Natural killer cell (primary cell): ENCODE data around the gene PRICKLE2. TPM values are rescaled to one million over a fixed set of nuclear protein-coding genes. Genes with fewer than 3 reads are reported as not detected.

Experiments used
- ATAC-seq, 3 donors: fragments of 150-1000 bp in 2 of 3; fragments of 200-7000 bp in 1 of 3; cut with Tn5 transposase; 1 replicate in 1 of 3; 2 replicates in 2 of 3; pipeline ENCODE4 v1.10.0; 2021; ENCODE audit warnings: mild to moderate bottlenecking in 2 of 3, moderate library complexity in 2 of 3
- DNase-seq, 2 donors: peaks; one replicate each; pipeline versions ENCODE4 v3.0.0 to v3.0.0-alpha.2; 2013 to 2021; ENCODE audit warnings: mixed read lengths in 1 of 2
- H3K27ac ChIP-seq: one replicate; pipeline ENCODE4 v1.5.1; 2013; ENCODE audit warnings: mild to moderate bottlenecking, low read length
- H3K27me3 ChIP-seq: one replicate; pipeline ENCODE4 v1.6.1; 2013; ENCODE audit warnings: low read length; ENCODE audit not compliant: control insufficient read depth, insufficient read depth
- H3K36me3 ChIP-seq: one replicate; pipeline ENCODE4 v1.6.1; 2013; ENCODE audit warnings: low read length; ENCODE audit not compliant: control insufficient read depth, insufficient read depth
- H3K4me1 ChIP-seq: one replicate; pipeline ENCODE4 v1.6.1; 2013; ENCODE audit warnings: low read length; ENCODE audit not compliant: control insufficient read depth, insufficient read depth
- H3K4me3 ChIP-seq: one replicate; pipeline ENCODE4 v1.5.1; 2013; ENCODE audit warnings: low read length
- H3K9me3 ChIP-seq: one replicate; pipeline ENCODE4 v1.6.1; 2013; ENCODE audit warnings: low read length; ENCODE audit not compliant: control insufficient read depth, insufficient read depth
- H3K27ac Mint-ChIP-seq, 2 donors: one replicate each; pipeline ENCODE4 v1.8.0; 2022; ENCODE audit warnings: mild to moderate bottlenecking in 2 of 2, mixed read lengths in 2 of 2, moderate library complexity in 1 of 2
- H3K27me3 Mint-ChIP-seq, 2 donors: one replicate each; pipeline ENCODE4 v1.8.0; 2022; ENCODE audit warnings: low read depth in 2 of 2, mixed read lengths in 2 of 2
- H3K36me3 Mint-ChIP-seq: one replicate; pipeline ENCODE4 v1.8.0; 2022; ENCODE audit warnings: mixed read lengths
- H3K4me1 Mint-ChIP-seq, 2 donors: one replicate each; pipeline ENCODE4 v1.8.0; 2022; ENCODE audit warnings: mixed read lengths in 2 of 2
- H3K4me3 Mint-ChIP-seq: one replicate; pipeline ENCODE4 v1.8.0; 2022; ENCODE audit warnings: mild to moderate bottlenecking, moderate library complexity, mixed read lengths
- H3K9me3 Mint-ChIP-seq, 2 donors: one replicate each; pipeline ENCODE4 v1.8.0; 2022; ENCODE audit warnings: mixed read lengths in 2 of 2
- CTCF ChIP-seq: fragments of 200-600 bp; IDR thresholded peaks from one replicate; pipeline ENCODE4 v1.8.0; 2022; ENCODE audit warnings: antibody characterized with exemption
- WGBS: methylation state at CpG from one replicate; pipeline ENCODE4 v1.1.7; 2013; ENCODE audit warnings: missing lambda C conversion rate; ENCODE audit not compliant: insufficient coverage; 5-methylcytosine and 5-hydroxymethylcytosine counted together
- intact Hi-C: fragments of 100-400 bp; cut with micrococcal nuclease; formaldehyde crosslinking; loops from one replicate; pipeline ENCODE4 v1.14.2; 2022
- total RNA-seq, 4 donors: library from RNA; stranded (reverse); fragments of 120-200 nt in 1 of 4; gene quantifications; one replicate each; pipeline versions ENCODE4 v1.2.3 to v1.2.4, GENCODE V29; 2013 to 2022

Gene PRICKLE2
- total RNA-seq, 3 donors from 2014 or later (not counting 1 experiment from before 2014, with no cell fraction given), result 0.07 to 3.3 (median 1.8) TPM

DNA sequence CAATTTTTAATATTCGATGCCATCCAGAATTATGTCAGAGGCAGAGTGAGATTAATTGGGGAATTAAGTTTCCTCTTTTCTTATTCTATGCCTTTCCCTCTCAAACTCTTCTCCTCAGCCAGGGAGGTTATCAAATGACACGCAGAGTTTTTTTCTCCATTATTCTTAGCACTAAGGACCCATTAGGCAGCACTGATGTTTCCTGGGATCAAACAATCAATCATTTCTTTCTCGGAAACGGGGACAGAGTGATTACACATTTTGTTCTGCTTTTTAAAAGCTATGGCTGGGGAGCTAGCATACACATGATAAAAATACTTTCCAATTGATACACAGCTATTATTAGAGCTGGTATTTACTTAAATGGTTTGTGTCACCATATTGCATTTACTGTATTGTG, 166.7 kb downstream of the PRICKLE2 start:
- H3K27ac ChIP-seq, result no peak overlapping the region
- no peak for TF ChIP-seq CTCF
- Mint-ChIP-seq H3K27ac (no peak overlapping the region), H3K4me3 (no peak overlapping the region), H3K27me3 (peaks cover 19 to 49% of the 10 kb centered on the region in 2 donors), H3K36me3 (no peaks in the 10 kb centered on the region), H3K4me1 (no peaks in the 10 kb centered on the region), H3K9me3 (no peaks in the 10 kb centered on the region)
- WGBS, result 6% methylated on average over 3 of the region's 4 CpGs
- H3K9me3 ChIP-seq, result no peaks in the 10 kb centered on the region
- no peaks in the 10 kb centered on the region for H3K36me3 ChIP-seq
- ATAC-seq, result no peak
- no peak overlapping the region for H3K4me3 ChIP-seq
- intact Hi-C loops, result no loop called here
- peaks cover 5% of the 10 kb centered on the region for H3K27me3 ChIP-seq
- H3K4me1 ChIP-seq, result no peaks in the 10 kb centered on the region
- no peak for DNase-seq

- peaks cover 19 to 45% of the 10 kb centered on the region in 2 donors for H3K27me3 Mint-ChIP-seq
- intact Hi-C loops, result no loop called here
- WGBS, result 86% methylated on average over 3 of the region's 4 CpGs
Measured at GRCh38 chr3:64057231-64057630, 168.0 kb downstream of the PRICKLE2 start.

GRCh38 chr3:64056606-64057180, 168.6 kb downstream of the PRICKLE2 start:
- Histone ChIP-seq H3K36me3 (no peaks in the 10 kb centered on the region), H3K4me3 (no peak overlapping the region), H3K4me1 (no peaks in the 10 kb centered on the region), H3K27me3 (peaks cover 5% of the 10 kb centered on the region), H3K27ac (no peak overlapping the region), H3K9me3 (no peaks in the 10 kb centered on the region)
- DNase-seq (no peak), ATAC-seq (no peak)
- H3K4me1 Mint-ChIP-seq, result no peaks in the 10 kb centered on the region
- 85% methylated on average over 3 of the region's 3 CpGs for WGBS
- no peak overlapping the region for H3K27ac Mint-ChIP-seq
- H3K27me3 Mint-ChIP-seq, result peaks cover 19 to 45% of the 10 kb centered on the region in 2 donors
- no peaks in the 10 kb centered on the region for H3K36me3 Mint-ChIP-seq
- intact Hi-C loops, result no loop called here
- H3K9me3 Mint-ChIP-seq, result no peaks in the 10 kb centered on the region
- no peak overlapping the region for H3K4me3 Mint-ChIP-seq
- TF ChIP-seq CTCF, result no peak

More at GRCh38 chr3:64057231-64057630, 168.0 kb downstream of the PRICKLE2 start:
- no peaks in the 10 kb centered on the region for H3K9me3 ChIP-seq
- H3K27ac ChIP-seq, result no peak overlapping the region
- H3K4me1 ChIP-seq, result no peaks in the 10 kb centered on the region
- no peaks in the 10 kb centered on the region for H3K36me3 Mint-ChIP-seq
- no peaks in the 10 kb centered on the region for H3K9me3 Mint-ChIP-seq
- DNase-seq (no peak), ATAC-seq (no peak)
- no peak overlapping the region for H3K4me3 Mint-ChIP-seq
- H3K36me3 ChIP-seq, result no peaks in the 10 kb centered on the region
- no peak overlapping the region for H3K4me3 ChIP-seq
- H3K27me3 ChIP-seq, result peaks cover 5% of the 10 kb centered on the region
- H3K4me1 Mint-ChIP-seq, result no peaks in the 10 kb centered on the region
- H3K27ac Mint-ChIP-seq, result no peak overlapping the region
- TF ChIP-seq CTCF, result no peak

DNA sequence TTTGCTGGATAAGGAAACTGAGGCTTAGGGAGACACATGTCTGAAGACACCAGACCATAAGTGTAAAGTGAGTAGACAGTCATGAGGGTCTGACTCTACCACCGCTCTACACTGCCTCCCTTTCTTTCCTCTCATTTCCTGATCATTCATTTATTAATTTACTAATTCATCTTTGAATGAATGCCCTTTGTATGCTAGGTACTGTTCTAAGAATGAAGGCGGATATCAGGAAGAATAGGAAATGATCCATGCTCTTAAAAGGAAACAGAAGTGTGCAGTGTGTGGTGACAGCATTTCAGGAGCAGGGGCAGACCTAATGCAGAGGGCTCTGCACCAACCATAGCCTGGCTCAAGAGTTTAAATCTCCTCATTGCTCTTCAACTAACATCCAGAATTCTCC, 170.2 kb downstream of the PRICKLE2 start:
- Mint-ChIP-seq H3K4me3 (no peak overlapping the region), H3K9me3 (no peaks in the 10 kb centered on the region), H3K27me3 (peaks cover 22 to 39% of the 10 kb centered on the region in 2 donors), H3K36me3 (no peaks in the 10 kb centered on the region), H3K4me1 (peaks cover 0 to 4% of the 10 kb centered on the region in 2 donors), H3K27ac (no peak overlapping the region)
- 86% methylated on average over 1 of the region's 2 CpGs for WGBS
- Histone ChIP-seq H3K9me3 (no peaks in the 10 kb centered on the region), H3K4me1 (no peaks in the 10 kb centered on the region), H3K4me3 (no peak overlapping the region), H3K27me3 (peaks cover 8% of the 10 kb centered on the region), H3K36me3 (no peaks in the 10 kb centered on the region), H3K27ac (no peak overlapping the region)
- DNase-seq, result no peak
- intact Hi-C loops, result no loop called here
- no peak for TF ChIP-seq CTCF
- ATAC-seq, result no peak
